ENCODE results near the gene LRRC56. TPM values are rescaled to one million over a fixed set of nuclear protein-coding genes. Genes with fewer than 3 reads are reported as not detected.

Gene LRRC56
- total RNA-seq, 6 experiments from 2014 or later = 0.23 to 0.83 (median 0.55) TPM

DNA sequence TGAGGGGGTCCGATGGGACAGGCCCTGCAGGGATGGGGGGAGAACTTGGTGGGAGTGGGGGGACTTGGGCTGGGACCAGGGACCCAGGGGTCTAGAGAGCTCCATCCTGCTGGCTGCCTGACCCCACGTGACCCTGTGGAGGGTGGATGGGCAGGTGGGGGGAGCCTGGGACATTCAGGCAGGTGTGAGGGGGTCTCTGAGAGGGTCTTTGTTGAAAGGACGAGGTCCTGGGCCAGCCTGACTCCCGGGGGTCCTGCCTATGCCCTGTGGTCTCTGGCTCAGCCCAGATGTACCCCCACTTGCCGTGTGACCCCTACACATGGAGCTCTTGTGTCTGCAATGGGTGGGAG, 7.5 kb downstream of the LRRC56 start:
- H3K4me1 Mint-ChIP-seq (ENCODE audit: low read depth) = no peaks in the 10 kb centered on the region
- DNase-seq = no peak
- TF ChIP-seq, protein P1, sequence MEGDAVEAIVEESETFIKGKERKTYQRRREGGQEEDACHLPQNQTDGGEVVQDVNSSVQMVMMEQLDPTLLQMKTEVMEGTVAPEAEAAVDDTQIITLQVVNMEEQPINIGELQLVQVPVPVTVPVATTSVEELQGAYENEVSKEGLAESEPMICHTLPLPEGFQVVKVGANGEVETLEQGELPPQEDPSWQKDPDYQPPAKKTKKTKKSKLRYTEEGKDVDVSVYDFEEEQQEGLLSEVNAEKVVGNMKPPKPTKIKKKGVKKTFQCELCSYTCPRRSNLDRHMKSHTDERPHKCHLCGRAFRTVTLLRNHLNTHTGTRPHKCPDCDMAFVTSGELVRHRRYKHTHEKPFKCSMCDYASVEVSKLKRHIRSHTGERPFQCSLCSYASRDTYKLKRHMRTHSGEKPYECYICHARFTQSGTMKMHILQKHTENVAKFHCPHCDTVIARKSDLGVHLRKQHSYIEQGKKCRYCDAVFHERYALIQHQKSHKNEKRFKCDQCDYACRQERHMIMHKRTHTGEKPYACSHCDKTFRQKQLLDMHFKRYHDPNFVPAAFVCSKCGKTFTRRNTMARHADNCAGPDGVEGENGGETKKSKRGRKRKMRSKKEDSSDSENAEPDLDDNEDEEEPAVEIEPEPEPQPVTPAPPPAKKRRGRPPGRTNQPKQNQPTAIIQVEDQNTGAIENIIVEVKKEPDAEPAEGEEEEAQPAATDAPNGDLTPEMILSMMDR (IDR thresholded peaks at IDR 0.05) = no peak
- H3K27me3 Mint-ChIP-seq (ENCODE audit: insufficient read depth) = peaks cover 2% of the 10 kb centered on the region
- H3K9me3 Mint-ChIP-seq = no peaks in the 10 kb centered on the region
- no peaks in the 10 kb centered on the region for H3K36me3 Mint-ChIP-seq (ENCODE audit: low read depth)
- H3K27ac Mint-ChIP-seq = no peak overlapping the region
- H3K4me3 Mint-ChIP-seq = no peak overlapping the region

GRCh38 chr11:545171-545570, 7.8 kb downstream of the LRRC56 start:
- no peak overlapping the region for H3K27ac Mint-ChIP-seq
- H3K4me1 Mint-ChIP-seq (ENCODE audit: low read depth) = no peaks in the 10 kb centered on the region
- H3K27me3 Mint-ChIP-seq (ENCODE audit: insufficient read depth) = peaks cover 2% of the 10 kb centered on the region
- H3K4me3 Mint-ChIP-seq = no peak overlapping the region
- no peaks in the 10 kb centered on the region for H3K36me3 Mint-ChIP-seq (ENCODE audit: low read depth)
- H3K9me3 Mint-ChIP-seq = no peaks in the 10 kb centered on the region
- no peak for DNase-seq
- TF ChIP-seq, protein P1 (IDR thresholded peaks at IDR 0.05) = no peak

DNA sequence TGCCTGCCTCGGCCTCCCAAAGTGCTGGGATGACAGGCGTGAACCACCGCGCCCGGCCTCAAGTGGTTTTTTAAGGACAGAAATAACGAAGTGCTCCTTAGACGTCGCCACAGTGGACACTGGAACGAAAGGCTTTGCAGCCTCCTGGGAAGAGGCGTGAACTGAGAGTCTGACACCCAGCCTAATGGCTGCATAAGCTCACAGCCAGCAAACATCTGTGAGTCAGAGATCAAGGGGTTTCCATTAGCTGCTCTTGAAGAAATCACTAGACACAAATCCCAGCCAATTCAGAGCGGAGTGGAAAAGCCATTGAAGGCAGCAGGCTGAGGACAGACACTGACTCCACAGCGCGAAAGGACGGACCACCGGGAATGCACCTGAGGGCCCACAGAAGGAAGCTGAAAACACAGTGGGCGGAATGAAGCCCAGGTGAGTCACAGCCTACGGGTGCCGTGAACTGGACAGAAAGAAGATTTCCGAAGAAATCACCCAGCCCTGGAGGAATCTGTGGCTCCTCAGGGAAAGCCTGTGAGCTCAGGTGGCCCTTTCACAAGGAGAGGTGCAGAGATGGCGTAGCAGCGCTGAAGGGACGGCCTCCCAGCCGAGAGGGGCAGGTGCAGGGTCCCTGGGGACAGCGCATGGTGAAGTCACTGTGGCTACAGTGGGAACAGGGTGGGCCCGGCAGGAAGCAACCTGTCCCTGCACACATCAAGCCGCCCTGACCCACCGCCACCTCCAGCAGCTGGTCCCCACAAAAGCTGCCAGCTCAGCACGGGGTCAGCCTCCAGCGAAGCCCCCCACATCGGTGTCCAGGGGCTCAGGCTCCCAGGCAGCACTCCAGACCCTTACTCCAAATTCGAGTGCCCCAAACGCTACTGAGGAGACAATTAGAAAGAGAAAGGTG, 11.6 kb downstream of the LRRC56 start:
- peaks cover 2% of the 10 kb centered on the region for H3K27me3 Mint-ChIP-seq (ENCODE audit: insufficient read depth)
- H3K36me3 Mint-ChIP-seq (ENCODE audit: low read depth) = no peaks in the 10 kb centered on the region
- DNase-seq = no peak
- no peaks in the 10 kb centered on the region for H3K4me1 Mint-ChIP-seq (ENCODE audit: low read depth)
- H3K27ac Mint-ChIP-seq = no peak overlapping the region
- no peaks in the 10 kb centered on the region for H3K9me3 Mint-ChIP-seq
- H3K4me3 Mint-ChIP-seq = no peak overlapping the region
- TF ChIP-seq, protein P1 (IDR thresholded peaks at IDR 0.05) = no peak

GRCh38 chr11:550021-550745, 12.9 kb downstream of the LRRC56 start:
- peaks cover 2% of the 10 kb centered on the region for H3K27me3 Mint-ChIP-seq (ENCODE audit: insufficient read depth)
- no peaks in the 10 kb centered on the region for H3K9me3 Mint-ChIP-seq
- no peaks in the 10 kb centered on the region for H3K4me1 Mint-ChIP-seq (ENCODE audit: low read depth)
- no peaks in the 10 kb centered on the region for H3K36me3 Mint-ChIP-seq (ENCODE audit: low read depth)
- no peak overlapping the region for H3K27ac Mint-ChIP-seq
- TF ChIP-seq, protein P1 (IDR thresholded peaks at IDR 0.05) = no peak
- DNase-seq = no peak
- H3K4me3 Mint-ChIP-seq = no peak overlapping the region

- H3K27ac Mint-ChIP-seq = no peak overlapping the region
- H3K9me3 Mint-ChIP-seq = no peaks in the 10 kb centered on the region
- DNase-seq = no peak
Observed at GRCh38 chr11:550746-551085, 13.4 kb downstream of the LRRC56 start.

More at GRCh38 chr11:550746-551085, 13.4 kb downstream of the LRRC56 start:
- no peaks in the 10 kb centered on the region for H3K36me3 Mint-ChIP-seq (ENCODE audit: low read depth)
- no peaks in the 10 kb centered on the region for H3K4me1 Mint-ChIP-seq (ENCODE audit: low read depth)
- H3K27me3 Mint-ChIP-seq (ENCODE audit: insufficient read depth) = peaks cover 2% of the 10 kb centered on the region
- TF ChIP-seq, protein P1 (IDR thresholded peaks at IDR 0.05) = no peak
- H3K4me3 Mint-ChIP-seq = no peak overlapping the region

Data from HFFc6 (cell line).